NCI-H748 (cell line): ENCODE results near the gene MBNL3.
"Not testable (repeated sequence)": the region's sequence is repeated elsewhere in the genome, so short reads cannot be mapped to it uniquely, and the experiment has no call there.

Experiments
- DNase-seq: peaks from one replicate; lab custom pipeline; 2025; ENCODE audit not compliant: unreplicated experiment; lab: John Stamatoyannopoulos, UW

MBNL3 gene

DNA sequence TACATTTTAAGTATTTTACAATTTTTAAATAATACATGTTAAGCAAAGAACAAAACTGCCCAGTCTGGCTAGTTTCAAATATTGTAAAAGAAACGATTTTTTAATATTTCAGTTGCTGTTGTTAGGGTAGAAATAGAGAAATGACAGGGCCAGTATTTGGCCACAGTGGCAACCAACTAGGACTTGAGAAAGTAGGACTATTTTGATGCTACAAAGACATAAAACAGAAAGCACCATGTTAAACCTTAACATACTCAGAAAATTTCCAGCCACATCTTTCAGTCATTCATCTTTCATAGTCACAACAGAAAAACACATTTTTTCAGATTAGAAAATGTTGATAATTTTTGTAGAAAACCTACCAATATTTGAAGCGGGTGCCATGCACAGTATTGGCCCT, 104.5 kb downstream of the MBNL3 start:
- no peak for DNase-seq

DNA sequence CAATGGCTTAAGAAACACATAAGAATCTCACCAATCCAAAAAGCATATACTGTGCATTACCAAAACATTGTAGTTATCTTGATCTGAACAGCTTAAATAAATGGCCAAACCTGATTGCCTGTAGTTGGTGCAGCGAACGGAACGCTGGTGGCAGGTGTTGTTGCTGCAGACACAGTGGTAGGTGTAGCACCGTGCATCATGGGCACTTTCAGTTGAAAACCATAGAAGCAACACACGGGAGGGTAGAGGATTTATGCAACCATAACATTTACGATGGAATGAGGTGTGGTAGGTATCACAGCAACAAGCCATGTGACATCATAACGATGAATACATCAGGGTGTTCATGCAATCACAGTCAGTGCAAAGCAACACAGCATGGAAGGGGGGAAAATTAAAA, 106.8 kb downstream of the MBNL3 start:
- no peak for DNase-seq

DNA sequence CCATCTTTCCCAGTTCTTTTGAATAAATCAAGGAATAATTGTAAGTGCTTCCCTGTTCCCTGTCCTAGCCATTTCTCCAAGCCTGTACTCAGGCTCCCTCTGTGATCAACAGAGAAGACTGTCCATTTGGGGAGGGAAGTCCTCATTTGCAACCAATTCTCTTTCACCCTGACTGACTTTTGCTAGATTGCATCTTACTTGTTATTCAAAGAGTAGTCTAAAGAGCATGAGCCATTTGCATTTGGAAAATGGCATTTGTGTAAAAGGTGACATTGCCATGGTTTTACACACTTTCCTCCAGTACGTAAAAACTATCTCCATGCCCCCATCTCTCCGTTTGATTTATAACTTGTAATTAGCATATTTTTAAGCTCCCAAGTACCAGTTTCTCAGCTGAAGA, 110.6 kb downstream of the MBNL3 start:
- DNase-seq: no peak

DNA sequence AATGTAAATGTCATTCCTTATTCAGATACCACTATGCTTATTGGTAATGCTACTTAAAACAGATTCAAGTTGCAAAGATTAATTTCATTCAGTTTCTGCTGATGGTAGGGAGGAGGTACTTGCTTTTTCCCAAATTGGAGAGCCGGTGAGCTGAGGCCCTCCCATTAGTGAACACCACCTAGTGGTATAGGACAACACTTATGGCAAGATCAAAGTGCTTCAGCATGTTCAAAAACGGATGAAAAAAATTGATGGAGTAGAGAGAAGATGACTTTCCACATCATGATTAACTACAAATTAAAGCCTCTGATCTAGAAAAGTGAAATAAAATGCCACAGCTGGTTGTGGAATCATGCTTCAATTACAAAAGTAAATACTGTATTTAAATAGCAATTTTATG, 112.9 kb downstream of the MBNL3 start:
- DNase-seq: peak; percentile 7

DNA sequence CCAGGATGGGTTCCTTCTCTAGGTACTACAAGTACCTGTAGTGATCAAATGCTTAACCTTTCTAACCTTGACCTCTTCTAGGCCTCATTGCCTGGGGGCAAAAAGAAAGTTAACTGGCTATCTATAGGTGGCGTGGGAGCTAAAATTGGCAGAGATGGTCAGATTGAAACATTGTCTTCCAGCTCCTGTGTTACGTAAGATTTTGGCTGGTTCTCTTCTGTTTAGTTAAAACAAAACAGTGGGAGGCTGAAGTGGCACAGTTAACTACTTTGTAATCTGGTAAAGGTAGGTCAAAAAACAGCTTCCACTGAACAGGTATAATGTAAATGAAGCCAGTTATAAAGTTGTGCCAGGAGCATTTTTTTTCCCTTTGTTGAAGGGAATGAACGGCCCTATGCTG, 115.2 kb downstream of the MBNL3 start:
- no peak for DNase-seq

DNA sequence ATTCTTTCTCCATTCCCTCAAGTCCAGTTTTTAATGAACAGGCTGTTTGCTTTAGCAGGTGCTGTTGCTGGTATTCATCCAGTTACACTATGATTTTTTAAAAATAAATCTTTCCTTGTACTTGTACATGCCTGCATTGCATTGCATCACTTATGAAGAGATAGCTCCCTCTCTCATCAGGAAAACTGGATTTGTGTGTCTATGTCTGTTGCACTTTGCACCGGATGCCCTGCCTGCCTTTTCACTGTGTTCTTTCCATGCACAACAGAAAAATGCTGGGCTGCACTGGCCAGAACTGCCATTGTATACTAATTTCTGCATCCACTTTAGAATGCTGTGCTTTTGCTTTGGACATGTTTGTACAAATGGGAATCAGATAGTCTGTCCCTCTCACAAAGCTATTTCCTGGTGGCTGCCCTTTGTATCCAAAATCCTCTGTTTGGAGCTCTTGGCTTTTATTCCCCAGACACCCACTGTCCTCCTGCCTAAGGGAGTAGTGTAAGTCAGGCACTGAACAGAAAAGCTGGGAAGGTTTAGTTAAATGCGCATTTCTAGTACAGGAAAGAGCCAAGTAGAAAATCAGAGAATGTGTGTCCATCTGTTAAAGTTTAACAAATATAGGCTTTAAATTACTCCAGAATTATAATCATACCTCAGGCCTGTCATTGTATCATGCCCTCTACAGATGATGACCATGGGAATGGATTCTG, 119.1 kb downstream of the MBNL3 start:
- DNase-seq: no peak

- no peak for DNase-seq
Measured at GRCh38 chrX:132367984-132368383, 120.9 kb downstream of the MBNL3 start.

- no peak for DNase-seq
Measured at GRCh38 chrX:132367314-132367713, 121.5 kb downstream of the MBNL3 start.

- no peak for DNase-seq
Measured at GRCh38 chrX:132365490-132365889, 123.3 kb downstream of the MBNL3 start.

- no peak for DNase-seq
Measured at GRCh38 chrX:132364313-132364712, 124.5 kb downstream of the MBNL3 start.

DNA sequence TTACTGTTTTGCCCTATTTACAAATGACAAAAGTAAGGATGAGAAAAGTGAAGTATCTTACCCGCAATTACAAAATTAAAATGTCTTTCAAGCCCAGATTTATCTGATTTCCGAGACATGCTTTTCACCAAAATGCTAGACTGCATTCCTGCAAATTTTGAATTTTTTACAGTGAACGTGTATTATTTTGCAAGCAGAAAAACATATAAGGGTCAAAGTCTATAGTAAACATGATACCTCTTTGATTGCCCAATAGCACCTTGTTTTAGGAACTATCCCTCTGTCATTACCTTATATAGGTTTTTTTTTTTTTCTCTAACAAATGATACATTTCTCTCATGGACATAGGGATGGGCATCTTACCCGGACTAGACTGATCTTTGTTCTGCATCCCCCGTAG, 135.4 kb downstream of the MBNL3 start:
- no peak for DNase-seq

DNA sequence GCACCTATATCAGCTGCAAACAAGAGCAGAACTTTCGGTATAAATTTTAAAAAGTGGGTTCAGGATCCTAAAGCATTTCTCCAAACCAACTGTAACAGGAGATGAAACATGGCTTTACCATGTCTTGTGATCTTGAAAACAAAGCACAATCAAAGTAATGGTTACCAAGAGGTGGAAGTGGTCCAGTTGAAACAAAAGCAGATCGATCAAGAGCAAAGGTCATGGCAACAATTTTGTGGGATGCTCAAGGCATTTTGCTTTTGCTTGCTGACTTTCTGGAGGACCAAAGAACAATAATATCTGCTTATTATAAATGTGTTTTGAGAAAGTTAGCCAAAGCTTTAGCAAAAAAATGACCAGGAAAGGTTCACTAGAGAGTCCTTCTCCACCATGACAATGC, 152.7 kb downstream of the MBNL3 start:
- no peak for DNase-seq

DNA sequence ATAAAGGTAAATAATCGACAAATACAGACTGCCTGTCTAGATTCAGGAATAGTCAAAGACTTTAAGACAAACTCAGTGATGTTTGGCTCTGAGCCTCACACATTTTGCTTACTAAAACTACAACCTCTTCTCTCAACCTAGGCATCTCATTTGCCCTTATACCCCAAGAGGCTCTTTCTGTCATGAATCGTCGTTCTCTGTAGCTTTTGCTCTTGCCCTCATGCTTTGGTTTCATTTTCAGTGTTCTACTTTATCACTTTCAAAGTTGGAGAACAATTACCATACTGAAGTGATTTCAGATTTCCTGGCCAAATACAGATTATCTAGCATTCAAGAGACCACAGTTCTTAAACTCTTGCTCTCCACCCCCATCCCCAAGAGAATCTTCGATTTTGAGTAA, 155.5 kb downstream of the MBNL3 start:
- no peak for DNase-seq

DNA sequence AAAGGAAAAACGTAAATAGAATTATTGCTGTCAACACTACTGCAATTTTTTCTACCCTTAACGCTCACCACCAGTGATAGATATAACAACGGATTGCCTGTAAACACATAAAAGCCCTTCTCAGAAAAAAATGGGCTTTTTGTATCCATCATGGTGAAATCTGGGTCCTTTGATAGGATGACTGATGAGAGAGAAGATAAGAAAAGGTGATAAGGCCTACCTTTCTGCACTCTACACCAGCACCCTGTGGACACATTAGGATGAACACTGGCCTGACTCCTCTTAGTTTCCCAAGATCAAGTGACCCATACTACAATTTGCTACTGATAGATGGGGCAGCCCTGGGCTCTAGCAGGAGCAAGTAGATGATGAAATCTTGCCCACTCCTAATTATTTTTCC, 157.3 kb downstream of the MBNL3 start:
- DNase-seq: no peak

- no peak for DNase-seq
Measured at GRCh38 chrX:132331000-132331399, 157.8 kb downstream of the MBNL3 start.

DNA sequence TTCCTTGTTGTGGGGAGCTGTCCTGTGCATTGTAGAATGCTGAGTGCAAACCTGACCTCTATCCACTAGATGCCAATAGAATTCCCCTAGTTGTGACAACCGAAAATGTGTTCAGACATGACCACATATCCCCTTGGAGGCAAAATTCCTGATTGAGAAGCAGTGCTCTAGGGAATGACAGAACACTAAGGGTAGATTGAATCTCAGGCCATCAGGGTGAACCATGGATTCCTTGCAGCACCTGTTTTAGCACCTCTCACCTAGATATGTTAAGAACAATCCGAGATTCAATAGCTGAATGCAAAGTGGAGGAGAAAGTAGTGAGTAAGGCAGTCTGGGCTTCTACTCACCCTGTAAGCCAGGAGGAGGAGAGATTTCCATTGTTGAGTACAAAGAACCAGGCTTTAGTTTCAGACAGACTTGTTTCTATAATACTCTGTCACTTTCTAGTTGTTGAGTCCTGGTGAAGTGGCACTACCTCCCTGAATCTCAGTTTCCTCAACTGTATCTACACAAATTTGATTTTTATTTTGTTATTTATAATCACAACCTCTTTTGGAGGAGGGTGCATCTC, 158.6 kb downstream of the MBNL3 start:
- no peak for DNase-seq

DNA sequence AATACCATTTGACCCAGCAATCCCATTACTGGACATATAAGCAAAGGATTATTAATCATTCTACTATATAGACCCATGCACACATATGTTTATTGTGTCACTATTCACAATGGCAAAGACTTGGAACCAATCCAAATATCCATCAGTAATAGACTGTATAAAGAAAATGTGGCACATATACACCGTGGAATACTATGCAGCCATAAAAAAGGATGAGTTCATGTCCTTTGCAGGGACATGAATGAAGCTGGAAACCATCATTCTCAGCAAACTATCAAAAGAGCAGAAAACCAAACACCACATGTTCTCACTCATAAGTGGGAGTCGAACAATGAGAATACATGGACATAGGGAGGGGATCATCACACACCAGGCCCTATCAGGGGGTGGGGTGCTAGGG, 161.9 kb downstream of the MBNL3 start:
- not testable (repeated sequence) for DNase-seq
